RWPE1 (cell line): ENCODE data around the gene SMIM10L2A.

Experiments used
- CTCF ChIA-PET: fragments of 350-600 bp; sonication (Branson Sonifier 250); formaldehyde crosslinking; extraction: SDS; loops from one replicate; lab custom pipeline; 2021; lab: Yijun Ruan, JAX
- POLR2A ChIA-PET: fragments of 400-600 bp; formaldehyde crosslinking; extraction: SDS; loops from one replicate; lab custom pipeline; 2020; ENCODE audit warnings: antibody characterized with exemption; ENCODE audit not compliant: low non-redundant PET; lab: Yijun Ruan, JAX
- DNase-seq: peaks from one replicate; pipeline ENCODE4 v3.0.0; 2012; ENCODE audit warnings: low spot score
- H3K27ac ChIP-seq: fragments of 450-650 bp; 2 replicates; pipeline ENCODE4 v1.5.1; 2017
- TF ChIP-seq, protein P1 (sequence below): fragments of 450-650 bp; conservative IDR thresholded peaks from 2 replicates; pipeline ENCODE4 v1.5.1; 2017; ENCODE audit warnings: low read depth, mild to moderate bottlenecking

SMIM10L2A gene

DNA sequence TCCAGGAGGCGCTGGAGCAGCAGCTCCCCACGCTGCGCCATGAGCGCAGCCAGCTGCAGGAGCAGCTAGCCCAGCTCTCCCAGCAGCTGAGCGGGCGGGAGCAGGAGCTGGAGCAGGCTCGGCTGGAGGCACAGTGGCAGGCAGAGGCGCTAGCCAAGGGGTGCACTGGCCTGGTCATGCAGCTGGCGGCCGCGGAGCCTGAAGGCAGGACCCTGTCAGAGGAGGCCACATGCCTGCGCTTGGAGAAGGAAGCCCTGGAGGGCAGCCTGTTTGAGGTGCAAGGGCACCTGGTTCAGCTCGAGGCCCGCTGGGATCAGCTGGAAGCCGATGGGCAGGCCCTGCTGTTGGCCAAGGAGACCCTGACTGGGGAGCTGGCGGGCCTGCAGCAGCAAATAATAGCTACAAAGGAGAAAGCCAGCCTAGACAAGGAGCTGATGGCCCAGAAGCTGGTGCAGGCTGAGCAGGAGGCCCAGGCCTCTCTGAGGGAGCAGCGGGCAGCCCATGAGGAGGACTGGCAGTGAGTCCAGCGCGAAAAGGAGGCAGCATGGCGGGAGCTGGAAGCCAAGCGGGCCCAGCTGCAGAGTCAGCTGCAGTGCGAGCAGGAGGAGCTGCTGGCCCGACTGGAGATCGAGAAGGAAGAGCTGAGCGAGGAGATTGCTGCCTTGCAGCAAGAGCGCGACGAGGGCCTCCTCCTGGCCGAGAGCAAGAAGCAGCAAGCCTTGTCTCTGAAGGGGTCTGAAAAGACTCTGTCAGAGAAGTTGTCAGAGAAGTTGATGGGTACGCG is 13.6 kb downstream of the SMIM10L2A start:
- CTCF ChIA-PET, result no interaction called here
- DNase-seq, result no peak
- TF ChIP-seq, protein P1, sequence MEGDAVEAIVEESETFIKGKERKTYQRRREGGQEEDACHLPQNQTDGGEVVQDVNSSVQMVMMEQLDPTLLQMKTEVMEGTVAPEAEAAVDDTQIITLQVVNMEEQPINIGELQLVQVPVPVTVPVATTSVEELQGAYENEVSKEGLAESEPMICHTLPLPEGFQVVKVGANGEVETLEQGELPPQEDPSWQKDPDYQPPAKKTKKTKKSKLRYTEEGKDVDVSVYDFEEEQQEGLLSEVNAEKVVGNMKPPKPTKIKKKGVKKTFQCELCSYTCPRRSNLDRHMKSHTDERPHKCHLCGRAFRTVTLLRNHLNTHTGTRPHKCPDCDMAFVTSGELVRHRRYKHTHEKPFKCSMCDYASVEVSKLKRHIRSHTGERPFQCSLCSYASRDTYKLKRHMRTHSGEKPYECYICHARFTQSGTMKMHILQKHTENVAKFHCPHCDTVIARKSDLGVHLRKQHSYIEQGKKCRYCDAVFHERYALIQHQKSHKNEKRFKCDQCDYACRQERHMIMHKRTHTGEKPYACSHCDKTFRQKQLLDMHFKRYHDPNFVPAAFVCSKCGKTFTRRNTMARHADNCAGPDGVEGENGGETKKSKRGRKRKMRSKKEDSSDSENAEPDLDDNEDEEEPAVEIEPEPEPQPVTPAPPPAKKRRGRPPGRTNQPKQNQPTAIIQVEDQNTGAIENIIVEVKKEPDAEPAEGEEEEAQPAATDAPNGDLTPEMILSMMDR, result no peak
- H3K27ac ChIP-seq, result no peak overlapping the region
- POLR2A ChIA-PET, result no interaction called here

DNA sequence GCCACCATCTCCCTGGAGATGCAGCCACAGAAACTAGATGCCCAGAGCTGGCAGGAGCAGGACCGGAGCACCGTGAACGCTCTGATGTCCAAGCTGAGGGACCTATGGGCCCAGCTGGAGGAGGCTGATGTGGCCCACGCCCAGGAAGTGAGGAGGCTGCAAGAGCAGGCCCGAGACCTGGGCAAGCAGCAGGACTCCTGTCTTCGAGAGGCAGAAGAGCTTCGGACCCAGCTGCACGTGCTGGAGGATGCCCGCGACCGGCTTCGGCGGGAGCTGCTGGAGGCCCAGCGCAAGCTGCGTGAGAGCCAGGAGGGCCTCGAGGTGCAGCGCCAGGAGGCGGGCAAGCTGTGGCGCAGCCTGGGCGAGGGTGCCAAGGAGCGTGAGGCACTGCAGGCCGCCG is 14.2 kb downstream of the SMIM10L2A start:
- DNase-seq, result no peak
- TF ChIP-seq, protein P1, result no peak
- CTCF ChIA-PET, result no interaction called here
- POLR2A ChIA-PET, result no interaction called here
- H3K27ac ChIP-seq, result no peak overlapping the region

DNA sequence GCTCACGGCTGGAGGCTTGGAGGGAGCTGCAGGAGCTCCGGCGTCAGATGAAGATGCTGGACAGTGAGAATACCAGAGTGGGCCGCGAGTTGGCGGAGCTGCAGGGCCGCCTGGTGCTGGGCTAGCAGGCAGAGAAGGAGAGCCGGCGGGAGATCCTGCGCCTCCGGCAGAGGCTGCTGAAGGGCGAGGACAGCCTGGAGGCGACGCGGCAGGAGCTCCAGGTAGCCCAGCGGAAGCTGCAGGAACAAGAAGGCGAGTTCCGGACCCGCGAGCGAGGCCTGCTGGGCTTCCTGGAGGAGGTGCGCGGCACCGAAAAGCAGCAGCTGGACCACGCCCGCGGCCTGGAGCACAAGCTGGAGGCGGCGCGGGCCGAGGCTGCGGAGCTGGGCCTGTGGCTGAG is 14.7 kb downstream of the SMIM10L2A start:
- CTCF ChIA-PET, result no interaction called here
- no peak for DNase-seq
- H3K27ac ChIP-seq, result no peak overlapping the region
- POLR2A ChIA-PET, result no interaction called here
- TF ChIP-seq, protein P1, result no peak

DNA sequence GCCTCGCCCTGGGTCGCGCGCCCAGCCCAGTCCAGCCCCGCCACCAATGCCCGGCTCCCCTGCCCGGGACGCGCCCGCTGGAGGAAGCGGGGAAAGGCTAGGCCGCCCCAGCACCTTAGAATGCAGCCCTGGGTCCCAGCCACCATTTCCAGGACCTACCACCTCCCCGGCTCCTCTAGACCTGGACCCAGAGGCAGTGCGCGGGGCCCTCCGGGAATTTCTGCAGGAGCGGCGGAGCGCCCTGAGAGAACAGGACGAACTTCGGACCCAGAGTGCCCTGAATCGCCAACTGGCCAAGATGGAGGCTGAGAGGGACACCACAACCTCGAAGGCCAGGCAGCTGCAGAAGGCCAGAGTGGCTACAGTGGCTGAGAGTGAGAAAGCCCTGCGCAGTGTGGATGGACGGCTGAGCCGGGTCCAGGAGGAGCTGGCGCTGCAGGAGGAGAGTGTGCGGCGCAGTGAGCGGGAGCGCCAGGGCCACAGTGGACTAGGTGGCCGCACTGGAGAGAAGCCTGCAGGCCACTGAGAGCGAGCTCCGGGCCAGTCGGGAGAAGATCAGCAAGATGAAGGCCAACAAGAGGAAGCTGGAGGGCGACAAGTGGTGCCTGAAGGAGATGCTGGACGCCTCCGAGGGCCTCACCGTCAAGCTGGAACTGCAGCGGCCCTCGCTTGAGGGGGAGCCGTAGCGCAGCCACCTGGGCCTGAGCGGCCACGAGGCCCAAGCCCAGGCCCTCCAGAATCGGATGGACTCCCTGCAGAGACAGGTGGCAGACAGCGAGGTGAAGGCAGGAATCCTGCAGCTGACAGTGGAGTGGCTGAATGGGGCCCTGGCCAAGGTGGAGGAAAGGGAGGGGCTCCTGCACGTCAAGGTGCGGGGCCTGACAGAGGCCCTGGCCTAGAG is 15.5 kb downstream of the SMIM10L2A start:
- TF ChIP-seq, protein P1, result no peak
- no peak for DNase-seq
- ChIA-PET POLR2A (no interaction called here), CTCF (interaction anchor here (0.6 to 0.8 kb wide), 2 partner anchors 9 to 63 kb away, joined by 3 to 4 read pairs; no protein-coding TSS in a partner anchor)
- no peak overlapping the region for H3K27ac ChIP-seq

DNA sequence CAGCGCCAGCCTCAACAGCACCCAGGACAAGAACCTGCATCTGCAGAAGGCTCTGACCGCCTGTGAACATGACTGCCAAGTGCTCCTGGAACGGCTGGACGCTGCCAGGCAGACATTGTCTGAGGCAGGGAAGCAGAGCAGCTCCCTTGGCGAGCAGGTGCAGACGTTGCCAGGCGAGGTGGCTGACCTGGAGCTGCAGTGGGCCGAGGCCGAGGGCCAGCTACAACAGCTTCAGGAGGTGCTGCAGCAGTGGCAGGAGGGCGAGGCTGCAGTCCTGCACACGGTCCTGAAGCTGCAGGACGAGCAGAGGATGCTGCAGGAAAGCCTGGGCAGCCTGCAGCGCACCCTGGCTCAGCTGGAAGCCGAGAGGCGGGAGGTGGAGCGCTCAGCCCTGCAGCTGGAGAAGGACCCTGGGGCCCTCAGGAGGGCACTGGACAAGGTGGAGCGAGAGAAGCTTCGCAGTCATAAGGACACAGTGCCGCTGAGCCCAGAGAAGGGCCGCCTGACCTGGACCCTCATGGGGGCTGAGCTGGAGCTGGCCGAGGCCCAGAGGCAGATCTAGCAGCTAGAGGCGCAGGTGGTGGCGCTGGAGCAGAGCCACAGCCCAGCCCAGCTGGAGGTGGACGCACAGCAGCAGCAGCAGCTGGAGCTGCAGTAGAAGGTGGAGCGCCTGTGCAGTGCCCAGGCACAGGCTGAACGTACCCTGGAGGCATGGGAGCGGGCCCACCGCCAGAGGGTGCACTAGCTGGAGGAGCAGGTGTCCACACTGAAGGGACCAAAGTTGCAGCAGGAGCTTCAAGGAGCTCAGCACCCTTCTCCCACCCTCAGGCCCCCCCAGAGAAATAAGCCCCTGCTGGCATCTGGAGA is 16.4 kb downstream of the SMIM10L2A start:
- DNase-seq, result no peak
- no peak overlapping the region for H3K27ac ChIP-seq
- TF ChIP-seq, protein P1, result no peak
- ChIA-PET CTCF (interaction anchor here (0.6 to 0.8 kb wide), 2 partner anchors 10 to 62 kb away, joined by 3 to 4 read pairs; no protein-coding TSS in a partner anchor), POLR2A (no interaction called here)

DNA sequence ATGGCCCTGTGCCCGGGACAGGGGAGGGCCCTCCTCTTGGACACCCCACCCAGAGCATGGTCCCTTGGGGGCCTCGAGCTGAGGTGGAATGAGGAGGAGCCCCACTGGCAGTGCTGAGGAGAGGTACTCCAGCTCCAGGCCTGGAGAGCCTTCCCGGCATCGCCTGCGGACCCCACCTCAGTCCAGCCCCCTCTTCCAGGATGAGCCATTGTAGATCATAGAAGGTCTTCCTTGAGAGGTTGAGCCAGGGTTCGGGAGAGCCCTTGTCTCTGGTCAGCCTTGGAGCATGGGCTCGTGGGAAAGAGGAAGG is 16.9 kb downstream of the SMIM10L2A start:
- TF ChIP-seq, protein P1, result no peak
- DNase-seq, result no peak
- CTCF ChIA-PET, result no interaction called here
- no peak overlapping the region for H3K27ac ChIP-seq
- POLR2A ChIA-PET, result no interaction called here
